OCI-LY1 (cell line): Measurements from ENCODE around the gene IQUB.
"Not testable (repeated sequence)": the region's sequence is repeated elsewhere in the genome, so short reads cannot be mapped to it uniquely, and the experiment has no call there.

Experiments used
- H2AFZ ChIP-seq: fragments of 200-600 bp; sonication (generic), shearing (Covaris generic); 2 replicates; pipeline ENCODE4 v1.6.0; 2014; ENCODE audit warnings: antibody characterized with exemption, mild to moderate bottlenecking, low read length
- H3F3A ChIP-seq: fragments of 200-600 bp; sonication (generic), shearing (Covaris generic); 2 replicates; pipeline ENCODE4 v1.6.0; 2014; ENCODE audit warnings: mild to moderate bottlenecking, antibody characterized with exemption, low read length, moderate library complexity; ENCODE audit not compliant: insufficient read depth
- H3K27ac ChIP-seq: fragments of 200-600 bp; sonication (generic); 2 replicates; pipeline ENCODE4 v1.5.1; 2014; ENCODE audit warnings: low read length, mixed run types, mild to moderate bottlenecking, low read depth; ENCODE audit not compliant: poor library complexity, severe bottlenecking
- H3K27me3 ChIP-seq: fragments of 200-600 bp; sonication (generic); 2 replicates; pipeline ENCODE4 v1.6.0; 2014; ENCODE audit warnings: antibody characterized with exemption, mild to moderate bottlenecking, low read length, moderate library complexity; ENCODE audit not compliant: insufficient read depth
- H3K36me3 ChIP-seq: fragments of 200-600 bp; sonication (generic); 2 replicates; pipeline ENCODE4 v1.6.1; 2014; ENCODE audit warnings: mild to moderate bottlenecking, antibody characterized with exemption, low read length, moderate library complexity, mixed read lengths; ENCODE audit not compliant: insufficient read depth
- H3K4me1 ChIP-seq: fragments of 200-600 bp; sonication (generic); 2 replicates; pipeline ENCODE4 v1.5.1; 2014; ENCODE audit warnings: mild to moderate bottlenecking, low read length, moderate library complexity; ENCODE audit not compliant: insufficient read depth, severe bottlenecking
- H3K4me2 ChIP-seq: fragments of 200-600 bp; sonication (generic), shearing (Covaris generic); 2 replicates; pipeline ENCODE4 v1.6.1; 2014; ENCODE audit warnings: low read length
- H3K4me3 ChIP-seq: fragments of 200-600 bp; sonication (generic); 2 replicates; pipeline ENCODE4 v1.5.1; 2014; ENCODE audit warnings: low read length, low read depth, mild to moderate bottlenecking, mixed read lengths; ENCODE audit not compliant: poor library complexity, severe bottlenecking
- H3K79me2 ChIP-seq: fragments of 200-600 bp; shearing (Covaris generic); 2 replicates; pipeline ENCODE4 v1.6.1; 2016; ENCODE audit warnings: mixed run types, low read length, mixed read lengths; ENCODE audit not compliant: insufficient read depth
- H3K9ac ChIP-seq: fragments of 200-600 bp; sonication (generic), shearing (Covaris generic); 2 replicates; pipeline ENCODE4 v1.6.1; 2014; ENCODE audit warnings: mild to moderate bottlenecking, low read length, mixed read lengths
- H3K9me2 ChIP-seq: fragments of 200-600 bp; sonication (generic), shearing (Covaris generic); 2 replicates; pipeline ENCODE4 v1.6.1; 2014; ENCODE audit warnings: low read depth, mild to moderate bottlenecking, low read length, mixed read lengths
- H3K9me3 ChIP-seq: fragments of 200-600 bp; shearing (Covaris generic); 2 replicates; pipeline ENCODE4 v1.6.1; 2014; ENCODE audit warnings: low read length, mixed read lengths
- H4K20me1 ChIP-seq: fragments of 200-600 bp; sonication (generic), shearing (Covaris generic); 2 replicates; pipeline ENCODE4 v1.6.0; 2016; ENCODE audit warnings: mild to moderate bottlenecking, low read length; ENCODE audit not compliant: insufficient read depth
- EZH2 ChIP-seq: fragments of 200-600 bp; sonication (generic), shearing (Covaris generic); IDR thresholded peaks from 2 replicates; pipeline ENCODE4 v1.8.0; 2017; ENCODE audit warnings: borderline replicate concordance, mixed run types, mild to moderate bottlenecking, antibody characterized with exemption, low read length, moderate library complexity, mixed read lengths
- TF ChIP-seq, protein P1 (sequence below): fragments of 200-600 bp; sonication (generic), shearing (Covaris generic); IDR thresholded peaks from 2 replicates; pipeline ENCODE4 v1.5.1; 2017; ENCODE audit warnings: mild to moderate bottlenecking, antibody characterized with exemption, low read length, moderate library complexity, mixed read lengths

The IQUB gene

DNA sequence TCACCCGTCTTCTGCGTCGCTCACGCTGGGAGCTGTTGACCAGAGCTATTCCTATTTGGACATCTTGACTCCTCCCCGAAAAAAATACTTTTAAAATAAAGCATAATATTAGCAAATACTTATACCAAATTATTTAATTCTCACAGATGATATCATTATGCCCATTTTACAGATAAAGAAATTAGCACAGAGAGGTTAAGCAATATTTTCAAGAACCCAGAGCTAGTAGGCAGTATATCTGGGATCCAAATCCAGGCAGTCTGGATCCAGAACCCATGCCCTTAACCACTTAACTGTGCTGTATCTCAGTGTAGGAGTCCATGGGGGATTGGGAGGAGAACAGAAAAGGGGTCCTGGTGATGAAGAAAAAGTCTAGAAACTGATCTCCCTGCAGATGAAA lies 6.1 kb downstream of the IQUB start:
- Histone ChIP-seq H3K27ac (no peak overlapping the region), H3K79me2 (no peaks in the 10 kb centered on the region), H3K9me2 (no peaks in the 10 kb centered on the region), H4K20me1 (no peaks in the 10 kb centered on the region), H2AFZ (no peak overlapping the region), H3K9me3 (no peaks in the 10 kb centered on the region), H3K4me2 (no peak overlapping the region), H3K27me3 (no peaks in the 10 kb centered on the region), H3F3A (no peaks in the 10 kb centered on the region), H3K9ac (no peak overlapping the region), H3K4me3 (no peak overlapping the region), H3K4me1 (peaks cover 2% of the 10 kb centered on the region), H3K36me3 (no peaks in the 10 kb centered on the region)
- TF ChIP-seq, protein P1, sequence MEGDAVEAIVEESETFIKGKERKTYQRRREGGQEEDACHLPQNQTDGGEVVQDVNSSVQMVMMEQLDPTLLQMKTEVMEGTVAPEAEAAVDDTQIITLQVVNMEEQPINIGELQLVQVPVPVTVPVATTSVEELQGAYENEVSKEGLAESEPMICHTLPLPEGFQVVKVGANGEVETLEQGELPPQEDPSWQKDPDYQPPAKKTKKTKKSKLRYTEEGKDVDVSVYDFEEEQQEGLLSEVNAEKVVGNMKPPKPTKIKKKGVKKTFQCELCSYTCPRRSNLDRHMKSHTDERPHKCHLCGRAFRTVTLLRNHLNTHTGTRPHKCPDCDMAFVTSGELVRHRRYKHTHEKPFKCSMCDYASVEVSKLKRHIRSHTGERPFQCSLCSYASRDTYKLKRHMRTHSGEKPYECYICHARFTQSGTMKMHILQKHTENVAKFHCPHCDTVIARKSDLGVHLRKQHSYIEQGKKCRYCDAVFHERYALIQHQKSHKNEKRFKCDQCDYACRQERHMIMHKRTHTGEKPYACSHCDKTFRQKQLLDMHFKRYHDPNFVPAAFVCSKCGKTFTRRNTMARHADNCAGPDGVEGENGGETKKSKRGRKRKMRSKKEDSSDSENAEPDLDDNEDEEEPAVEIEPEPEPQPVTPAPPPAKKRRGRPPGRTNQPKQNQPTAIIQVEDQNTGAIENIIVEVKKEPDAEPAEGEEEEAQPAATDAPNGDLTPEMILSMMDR = no peak
- no peak for TF ChIP-seq EZH2

DNA sequence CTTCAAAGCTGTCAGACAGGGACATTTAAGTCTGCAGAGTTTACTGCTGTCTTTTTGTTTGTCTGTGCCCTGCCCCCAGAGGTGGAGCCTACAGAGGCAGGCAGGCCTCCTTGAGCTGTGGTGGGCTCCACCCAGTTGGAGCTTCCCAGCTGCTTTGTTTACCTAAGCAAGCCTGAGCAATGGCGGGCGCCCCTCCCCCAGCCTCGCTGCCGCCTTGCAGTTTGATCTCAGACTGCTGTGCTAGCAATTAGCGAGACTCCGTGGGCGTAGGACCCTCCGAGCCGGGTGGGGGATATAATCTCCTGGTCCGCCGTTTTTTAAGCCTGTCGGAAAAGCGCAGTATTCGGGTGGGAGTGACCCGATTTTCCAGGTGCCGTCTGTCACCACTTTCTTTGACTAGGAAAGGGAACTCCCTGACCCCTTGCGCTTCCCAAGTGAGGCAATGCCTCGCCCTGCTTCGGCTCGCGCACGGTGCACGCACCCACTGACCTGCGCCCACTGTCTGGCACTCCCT lies 6.6 kb downstream of the IQUB start:
- H3K36me3 ChIP-seq, H3K4me1 ChIP-seq, H3K4me2 ChIP-seq, H3K9me2 ChIP-seq, H4K20me1 ChIP-seq, H2AFZ ChIP-seq, H3K9me3 ChIP-seq, H3K27ac ChIP-seq, H3K4me3 ChIP-seq, H3K9ac ChIP-seq, H3F3A ChIP-seq, H3K27me3 ChIP-seq, H3K79me2 ChIP-seq: not testable (repeated sequence)

DNA sequence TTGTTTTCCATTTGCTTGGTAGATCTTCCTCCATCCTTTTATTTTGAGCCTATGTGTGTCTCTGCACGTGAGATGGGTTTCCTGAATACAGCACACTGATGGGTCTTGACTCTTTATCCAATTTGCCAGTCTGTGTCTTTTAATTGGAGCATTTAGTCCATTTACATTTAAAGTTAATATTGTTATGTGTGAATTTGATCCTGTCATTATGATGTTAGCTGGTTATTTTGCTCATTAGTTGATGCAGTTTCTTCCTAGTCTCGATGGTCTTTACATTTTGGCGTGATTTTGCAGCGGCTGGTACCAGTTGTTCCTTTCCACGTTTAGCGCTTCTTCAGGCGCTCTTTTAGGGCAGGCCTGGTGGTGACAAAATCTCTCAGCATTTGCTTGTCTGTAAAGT lies 7.9 kb downstream of the IQUB start:
- H3K4me3 ChIP-seq, H3F3A ChIP-seq, H3K4me2 ChIP-seq, H3K36me3 ChIP-seq, H2AFZ ChIP-seq, H3K9ac ChIP-seq, H3K27ac ChIP-seq, H3K79me2 ChIP-seq, H3K9me2 ChIP-seq, H3K4me1 ChIP-seq, H3K9me3 ChIP-seq, H4K20me1 ChIP-seq, H3K27me3 ChIP-seq: not testable (repeated sequence)

DNA sequence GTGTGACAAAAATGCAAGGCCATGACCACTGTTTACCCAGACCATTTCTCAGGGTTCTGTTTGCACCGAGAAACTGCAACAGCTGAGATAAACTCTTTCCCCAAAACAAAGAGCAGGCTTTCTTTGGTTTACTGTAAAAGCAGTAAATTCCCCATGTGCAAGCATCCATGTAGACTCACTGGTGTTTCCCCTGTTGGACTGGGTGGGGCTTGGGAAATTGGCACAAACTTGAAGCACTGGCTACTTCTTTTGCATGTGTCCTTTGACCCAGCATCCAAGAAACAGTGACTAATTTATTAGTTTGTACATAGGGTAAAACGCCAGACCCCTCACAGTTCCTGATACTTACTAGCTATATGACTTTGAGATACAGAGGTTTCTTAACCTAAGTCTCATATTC lies 12.3 kb downstream of the IQUB start:
- H3K79me2 ChIP-seq = no peaks in the 10 kb centered on the region
- no peaks in the 10 kb centered on the region for H3F3A ChIP-seq
- H3K9me3 ChIP-seq = no peaks in the 10 kb centered on the region
- H4K20me1 ChIP-seq = no peaks in the 10 kb centered on the region
- H3K27me3 ChIP-seq = no peaks in the 10 kb centered on the region
- H3K4me2 ChIP-seq = no peak overlapping the region
- H3K4me1 ChIP-seq = no peaks in the 10 kb centered on the region
- H3K27ac ChIP-seq = no peak overlapping the region
- H2AFZ ChIP-seq = no peak overlapping the region
- H3K9me2 ChIP-seq = peaks cover 3% of the 10 kb centered on the region; the same call in 1 of the 2 replicates
- no peak for TF ChIP-seq EZH2
- TF ChIP-seq, protein P1 = no peak
- no peak overlapping the region for H3K4me3 ChIP-seq
- no peaks in the 10 kb centered on the region for H3K36me3 ChIP-seq
- no peak overlapping the region for H3K9ac ChIP-seq
